Neutrophil (primary cell): ENCODE measurements around the gene YDJC.
"Not testable (repeated sequence)": the region's sequence is repeated elsewhere in the genome, so short reads cannot be mapped to it uniquely, and the experiment has no call there.

Experiments used
- H3K27ac ChIP-seq: fragments of 200-600 bp; sonication (generic); 2 replicates; pipeline ENCODE4 v1.5.1; 2016; ENCODE audit warnings: mild to moderate bottlenecking, moderate library complexity
- H3K27me3 ChIP-seq: fragments of 200-600 bp; sonication (generic); 2 replicates; pipeline ENCODE4 v1.6.0; 2016; ENCODE audit warnings: mild to moderate bottlenecking
- H3K36me3 ChIP-seq: fragments of 200-600 bp; sonication (generic); 2 replicates; pipeline ENCODE4 v1.5.1; 2017
- H3K4me1 ChIP-seq, 2 experiments: fragments of 200-600 bp in 1 of 2; sonication (generic) in 1 of 2; 1 replicate in 1 of 2; 2 replicates in 1 of 2; pipeline versions ENCODE4 v1.5.1 to v1.6.1; 2013 to 2016; ENCODE audit warnings: low read depth in 1 of 2, low read length in 1 of 2, mild to moderate bottlenecking in 1 of 2, moderate library complexity in 1 of 2; ENCODE audit not compliant: control insufficient read depth in 1 of 2, insufficient read depth in 1 of 2
- H3K4me3 ChIP-seq, 2 experiments: fragments of 200-600 bp in 1 of 2; sonication (generic) in 1 of 2; 1 replicate in 1 of 2; 2 replicates in 1 of 2; pipeline ENCODE4 v1.5.1; 2013 to 2016; ENCODE audit warnings: low read depth in 1 of 2, low read length in 1 of 2, mild to moderate bottlenecking in 1 of 2, moderate library complexity in 1 of 2
- H3K9me3 ChIP-seq: fragments of 200-600 bp; sonication (generic); 2 replicates; pipeline ENCODE4 v1.5.1; 2016
- CTCF ChIP-seq: fragments of 200-600 bp; sonication (generic); IDR thresholded peaks from 2 replicates; pipeline ENCODE4 v1.5.1; 2016; ENCODE audit warnings: antibody characterized with exemption

YDJC gene

GRCh38 chr22:21611210-21611977 is 18.4 kb downstream of the YDJC start:
- no peak for TF ChIP-seq CTCF
- Histone ChIP-seq H3K4me3 (no peak overlapping the region), H3K27me3 (no peaks in the 10 kb centered on the region), H3K4me1 (peaks cover 8 to 10% of the 10 kb centered on the region in 2 experiments), H3K36me3 (peaks cover 46% of the 10 kb centered on the region), H3K9me3 (no peaks in the 10 kb centered on the region), H3K27ac (no peak overlapping the region)

GRCh38 chr22:21609556-21610157 is 20.2 kb downstream of the YDJC start:
- H3K27ac ChIP-seq, H3K27me3 ChIP-seq, H3K4me3 ChIP-seq, H3K9me3 ChIP-seq: not testable (repeated sequence)
- Histone ChIP-seq H3K4me1 (peaks cover 13 to 21% of the 10 kb centered on the region in 2 experiments), H3K36me3 (peaks cover 36% of the 10 kb centered on the region)

GRCh38 chr22:21606775-21607174 is 23.0 kb downstream of the YDJC start:
- H3K27ac ChIP-seq: no peak overlapping the region
- H3K36me3 ChIP-seq: peaks cover 13% of the 10 kb centered on the region
- peaks cover 26 to 31% of the 10 kb centered on the region in 2 experiments for H3K4me1 ChIP-seq
- TF ChIP-seq CTCF: no peak
- no peaks in the 10 kb centered on the region for H3K9me3 ChIP-seq
- H3K27me3 ChIP-seq: no peaks in the 10 kb centered on the region
- no peak overlapping the region for H3K4me3 ChIP-seq

- H3K9me3 ChIP-seq: no peaks in the 10 kb centered on the region
- no peak overlapping the region for H3K4me3 ChIP-seq
- H3K27ac ChIP-seq: peak overlapping the region; percentile 80
- H3K27me3 ChIP-seq: no peaks in the 10 kb centered on the region
- peaks cover 6% of the 10 kb centered on the region for H3K36me3 ChIP-seq
- H3K4me1 ChIP-seq: peaks cover 26 to 32% of the 10 kb centered on the region in 2 experiments
- no peak for TF ChIP-seq CTCF
Measured at GRCh38 chr22:21605887-21606564, 23.8 kb downstream of the YDJC start.

GRCh38 chr22:21603973-21604372 is 25.8 kb downstream of the YDJC start:
- peaks cover 43 to 47% of the 10 kb centered on the region in 2 experiments for H3K4me1 ChIP-seq
- H3K4me3 ChIP-seq: no peak overlapping the region
- peak overlapping the region; percentile 80 for H3K27ac ChIP-seq
- H3K36me3 ChIP-seq: no peaks in the 10 kb centered on the region
- TF ChIP-seq CTCF: no peak
- H3K9me3 ChIP-seq: no peaks in the 10 kb centered on the region
- H3K27me3 ChIP-seq: no peaks in the 10 kb centered on the region

- Histone ChIP-seq H3K9me3 (no peaks in the 10 kb centered on the region), H3K27me3 (no peaks in the 10 kb centered on the region), H3K27ac (no peak overlapping the region), H3K4me1 (peaks cover 40 to 52% of the 10 kb centered on the region in 2 experiments), H3K4me3 (no peak overlapping the region), H3K36me3 (no peaks in the 10 kb centered on the region)
- TF ChIP-seq CTCF: no peak
Measured at GRCh38 chr22:21602579-21602978, 27.2 kb downstream of the YDJC start.
